Breast epithelium (tissue), 4 donors: Measurements from ENCODE around the gene THBS4. TPM values are rescaled to one million over a fixed set of nuclear protein-coding genes. Genes with fewer than 3 reads are reported as not detected.

ENCODE experiments used
- DNase-seq, 2 donors: peaks; one replicate each; pipeline ENCODE4 v3.0.0-alpha.2; 2019; ENCODE audit warnings: low spot score in 2 of 2
- H3K27ac ChIP-seq, 2 donors: fragments of 200-600 bp; sonication (generic) in 1 of 2; one replicate each; pipeline ENCODE4 v1.5.1; 2016 to 2019; ENCODE audit warnings: mild to moderate bottlenecking in 1 of 2
- H3K27me3 ChIP-seq, 2 donors: fragments of 200-600 bp; sonication (generic) in 1 of 2; one replicate each; pipeline versions ENCODE4 v1.5.1 to v1.6.0; 2017 to 2019; ENCODE audit warnings: control low read depth in 1 of 2, mild to moderate bottlenecking in 1 of 2
- H3K36me3 ChIP-seq: fragments of 200-600 bp; one replicate; pipeline ENCODE4 v1.5.1; 2019
- H3K4me1 ChIP-seq, 2 donors: fragments of 200-600 bp; sonication (generic); one replicate each; pipeline ENCODE4 v1.5.1; 2016 to 2019; ENCODE audit warnings: control low read depth in 1 of 2
- H3K4me3 ChIP-seq, 3 donors: fragments of 200-600 bp; sonication (generic); 1 replicate in 2 of 3; 2 replicates in 1 of 3; pipeline ENCODE4 v1.5.1; 2016 to 2019; ENCODE audit warnings: mild to moderate bottlenecking in 3 of 3, moderate library complexity in 2 of 3
- H3K9me3 ChIP-seq, 2 donors: fragments of 200-600 bp; sonication (generic) in 1 of 2; one replicate each; pipeline ENCODE4 v1.5.1; 2016 to 2019; ENCODE audit warnings: control low read depth in 1 of 2
- CTCF ChIP-seq, 3 donors: fragments of 450-650 bp; IDR thresholded peaks; one replicate each; pipeline ENCODE4 v1.5.1; 2016 to 2017; ENCODE audit warnings: antibody characterized with exemption in 3 of 3, mild to moderate bottlenecking in 3 of 3, moderate library complexity in 3 of 3
- POLR2A ChIP-seq: fragments of 450-650 bp; IDR thresholded peaks from one replicate; pipeline ENCODE4 v1.6.1; 2016; ENCODE audit warnings: antibody characterized with exemption, mild to moderate bottlenecking, moderate library complexity
- POLR2AphosphoS5 ChIP-seq, 3 donors: sonication (generic); formaldehyde crosslinking; IDR thresholded peaks; one replicate each; pipeline ENCODE4 v1.6.1; 2017; ENCODE audit warnings: antibody characterized with exemption in 3 of 3
- intact Hi-C: fragments of 100-400 bp; cut with DNase I; formaldehyde crosslinking; loops from one replicate; pipeline ENCODE4 v1.15.1; 2023; ENCODE audit warnings: low total_unique reads
- total RNA-seq, 3 donors: library from RNA; depleted of rRNA; stranded (reverse); fragments of >200 nt; gene quantifications; one replicate each; pipeline ENCODE4 v1.1.0, GENCODE V29; 2016

THBS4 gene
- total RNA-seq, 3 donors from 2014 or later = 2.0 to 6.0 (median 3.5) TPM

DNA sequence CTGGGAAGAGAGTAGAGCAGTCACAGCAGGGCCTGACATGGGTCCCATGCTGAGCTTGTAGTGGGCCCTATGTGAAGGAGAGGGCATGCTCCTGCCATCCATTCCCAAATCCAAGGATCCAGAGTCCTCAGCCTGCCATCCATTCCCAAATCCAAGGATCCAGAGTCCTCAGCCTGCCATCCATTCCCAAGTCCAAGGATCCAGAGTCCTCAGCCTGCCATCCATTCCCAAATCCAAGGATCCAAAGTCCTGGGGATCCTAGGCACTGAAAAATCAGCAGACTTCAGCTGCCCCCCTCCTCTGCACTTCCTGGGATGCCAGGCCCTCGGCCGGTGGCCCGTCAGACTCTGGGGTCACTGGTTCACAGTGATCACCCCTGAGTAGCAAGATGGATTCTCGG lies 33.6 kb downstream of the THBS4 start:
- DNase-seq = no peak
- H3K36me3 ChIP-seq = no peaks in the 10 kb centered on the region
- H3K9me3 ChIP-seq = no peaks in the 10 kb centered on the region
- no peaks in the 10 kb centered on the region for H3K4me1 ChIP-seq
- no peaks in the 10 kb centered on the region for H3K27me3 ChIP-seq
- TF ChIP-seq CTCF (IDR thresholded peaks at IDR 0.05) = no peak
- intact Hi-C loops = no loop called here
- H3K27ac ChIP-seq = no peak overlapping the region
- no peak overlapping the region for H3K4me3 ChIP-seq

DNA sequence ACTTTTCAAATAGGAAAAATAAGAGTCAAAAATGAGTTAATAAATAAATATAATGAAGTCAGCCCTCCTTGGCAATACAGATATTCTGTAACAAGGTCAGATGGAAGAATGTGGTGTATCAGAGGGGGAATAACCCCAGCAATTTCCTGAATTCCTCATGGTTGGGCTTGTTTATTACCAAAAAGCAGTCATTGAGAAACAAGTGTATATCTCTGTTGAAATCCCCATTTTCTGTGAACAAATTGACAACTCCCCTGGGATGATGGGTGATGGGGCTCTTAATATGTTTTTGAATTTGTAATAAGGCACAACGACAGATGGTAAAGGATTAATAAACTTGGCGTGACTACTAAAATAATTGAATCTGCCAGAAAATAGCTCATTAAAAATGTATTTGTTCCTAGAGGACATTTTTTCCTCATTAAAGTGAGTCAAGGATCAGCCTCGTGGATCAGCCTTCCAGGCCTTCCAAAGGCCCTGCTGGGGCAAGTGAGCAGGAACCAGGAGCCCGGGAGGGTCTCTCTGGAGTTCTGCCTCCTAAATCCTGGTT lies 34.2 kb downstream of the THBS4 start:
- H3K36me3 ChIP-seq = no peaks in the 10 kb centered on the region
- no peaks in the 10 kb centered on the region for H3K4me1 ChIP-seq
- no peak for TF ChIP-seq POLR2A
- TF ChIP-seq POLR2AphosphoS5 (IDR thresholded peaks at IDR 0.05) = no peak
- TF ChIP-seq CTCF (IDR thresholded peaks at IDR 0.05) = no peak
- intact Hi-C loops = no loop called here
- H3K27me3 ChIP-seq = no peaks in the 10 kb centered on the region
- no peak overlapping the region for H3K4me3 ChIP-seq
- peak overlapping the region in 1 of 2 donors; percentile 45 for H3K27ac ChIP-seq
- no peak for DNase-seq
- H3K9me3 ChIP-seq = no peaks in the 10 kb centered on the region

GRCh38 chr5:80069918-80070318 lies 34.8 kb downstream of the THBS4 start:
- Histone ChIP-seq H3K27me3 (no peaks in the 10 kb centered on the region), H3K27ac (peak overlapping the region in 1 of 2 donors; percentile 45)

GRCh38 chr5:80070338-80071056 lies 35.3 kb downstream of the THBS4 start:
- Histone ChIP-seq H3K4me3 (no peak overlapping the region), H3K27me3 (no peaks in the 10 kb centered on the region), H3K4me1 (no peaks in the 10 kb centered on the region), H3K27ac (peak overlapping the region in 1 of 2 donors; percentile 7), H3K36me3 (no peaks in the 10 kb centered on the region), H3K9me3 (no peaks in the 10 kb centered on the region)
- intact Hi-C loops = no loop called here
- no peak for TF ChIP-seq CTCF (IDR thresholded peaks at IDR 0.05)
- TF ChIP-seq POLR2AphosphoS5 (IDR thresholded peaks at IDR 0.05) = no peak
- TF ChIP-seq POLR2A = no peak
- no peak for DNase-seq

More at GRCh38 chr5:80069918-80070318, 34.8 kb downstream of the THBS4 start:
- no peaks in the 10 kb centered on the region for H3K9me3 ChIP-seq
- H3K36me3 ChIP-seq = no peaks in the 10 kb centered on the region
- intact Hi-C loops = no loop called here
- H3K4me3 ChIP-seq = no peak overlapping the region
- no peak for DNase-seq
- no peaks in the 10 kb centered on the region for H3K4me1 ChIP-seq
- TF ChIP-seq POLR2A (no peak), POLR2AphosphoS5 (IDR thresholded peaks at IDR 0.05) (no peak), CTCF (IDR thresholded peaks at IDR 0.05) (no peak)

DNA sequence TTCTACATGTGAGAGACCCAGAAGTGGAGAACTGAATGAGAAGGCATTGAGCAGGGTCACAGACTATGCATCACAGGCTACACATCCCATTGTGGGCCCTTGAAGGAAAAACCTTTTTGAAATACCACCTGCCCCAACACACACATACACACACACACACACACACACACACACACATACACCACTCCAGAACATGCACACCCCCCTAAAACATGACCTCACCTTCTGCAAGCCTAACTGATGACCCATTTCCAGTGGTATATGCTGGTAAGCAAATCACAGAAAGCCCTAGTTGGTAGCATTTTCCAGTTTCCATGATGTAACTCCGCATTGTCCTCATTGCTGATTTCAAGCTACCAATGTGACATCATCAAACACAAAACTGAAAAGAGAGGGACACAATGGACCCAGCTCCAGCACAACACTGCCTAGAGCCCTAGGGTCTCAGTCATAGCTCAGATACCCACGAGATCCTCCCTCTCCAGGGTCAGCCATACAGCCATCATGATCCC lies 36.4 kb downstream of the THBS4 start:
- no peaks in the 10 kb centered on the region for H3K27me3 ChIP-seq
- TF ChIP-seq POLR2AphosphoS5 (IDR thresholded peaks at IDR 0.05) (no peak), CTCF (IDR thresholded peaks at IDR 0.05) (no peak), POLR2A (no peak)
- no peaks in the 10 kb centered on the region for H3K4me1 ChIP-seq
- intact Hi-C loops = no loop called here
- H3K9me3 ChIP-seq = no peaks in the 10 kb centered on the region
- H3K4me3 ChIP-seq = no peak overlapping the region
- H3K36me3 ChIP-seq = no peaks in the 10 kb centered on the region
- DNase-seq = no peak
- H3K27ac ChIP-seq = no peak overlapping the region
